ENCODE data around the gene PPTC7. TPM values are rescaled to one million over a fixed set of nuclear protein-coding genes. Genes with fewer than 3 reads are reported as not detected.
"Not testable (repeated sequence)": the region's sequence is repeated elsewhere in the genome, so short reads cannot be mapped to it uniquely, and the experiment has no call there.

Gene PPTC7
- polyA plus RNA-seq, 1 experiment, result 11.4 TPM

GRCh38 chr12:110546339-110546738, 36.8 kb downstream of the PPTC7 start:
- Histone ChIP-seq H3K27ac (ENCODE audit: low read depth, low read length) (no peak overlapping the region), H3K27me3 (ENCODE audit: control insufficient read depth, insufficient read depth, low read length) (no peaks in the 10 kb centered on the region), H3K4me3 (ENCODE audit: low read depth, low read length) (no peak overlapping the region), H3K9me3 (ENCODE audit: control insufficient read depth, insufficient read depth, low read length) (no peaks in the 10 kb centered on the region)
- ChIA-PET CTCF (no interaction called here), POLR2A (interaction anchor here (0.6 to 1.0 kb wide), 2 partner anchors 10 to 78 kb away, joined by 3 read pairs; partner anchors contain the start of genes FAM216A and GPN3)
- TF ChIP-seq CTCF (IDR thresholded peaks at IDR 0.05; ENCODE audit: low read depth, low read length), result no peak
- peak; percentile 61 for DNase-seq (ENCODE audit: low read depth, low spot score)

GRCh38 chr12:110545812-110546211, 37.3 kb downstream of the PPTC7 start:
- Histone ChIP-seq H3K27ac (ENCODE audit: low read depth, low read length) (peak overlapping the region; percentile 63), H3K4me3 (ENCODE audit: low read depth, low read length) (no peak overlapping the region), H3K9me3 (ENCODE audit: control insufficient read depth, insufficient read depth, low read length) (no peaks in the 10 kb centered on the region), H3K27me3 (ENCODE audit: control insufficient read depth, insufficient read depth, low read length) (no peaks in the 10 kb centered on the region)
- ChIA-PET CTCF (no interaction called here), POLR2A (interaction anchor here (1.0 kb wide), 1 partner anchor 77 kb away, joined by 3 read pairs; the partner anchor contains the start of genes FAM216A and GPN3)
- TF ChIP-seq CTCF (IDR thresholded peaks at IDR 0.05; ENCODE audit: low read depth, low read length), result no peak
- no peak for DNase-seq (ENCODE audit: low read depth, low spot score)

- H3K4me3 ChIP-seq (ENCODE audit: low read depth, low read length); H3K9me3 ChIP-seq (ENCODE audit: control insufficient read depth, insufficient read depth, low read length); CTCF ChIA-PET; POLR2A ChIA-PET; H3K27me3 ChIP-seq (ENCODE audit: control insufficient read depth, insufficient read depth, low read length): not testable (repeated sequence)
- DNase-seq (ENCODE audit: low read depth, low spot score), result peak; percentile 62
- peak overlapping the region; percentile 81 for H3K27ac ChIP-seq (ENCODE audit: low read depth, low read length)
Measured at GRCh38 chr12:110545259-110545658, 37.9 kb downstream of the PPTC7 start.

GRCh38 chr12:110543965-110544364, 39.2 kb downstream of the PPTC7 start:
- ChIA-PET POLR2A (interaction anchor here (0.9 kb wide), 1 partner anchor 10 kb away, joined by 3 read pairs; no protein-coding TSS in a partner anchor), CTCF (interaction anchor here (0.6 to 1.4 kb wide), 5 partner anchors 8 to 94 kb away, joined by 3 to 5 read pairs (median 4); partner anchors contain the start of gene ARPC3)
- DNase-seq (ENCODE audit: low read depth, low spot score), result no peak
- Histone ChIP-seq H3K27ac (ENCODE audit: low read depth, low read length) (peak overlapping the region; percentile 31), H3K27me3 (ENCODE audit: control insufficient read depth, insufficient read depth, low read length) (no peaks in the 10 kb centered on the region), H3K4me3 (ENCODE audit: low read depth, low read length) (no peak overlapping the region), H3K9me3 (ENCODE audit: control insufficient read depth, insufficient read depth, low read length) (no peaks in the 10 kb centered on the region)
- no peak for TF ChIP-seq CTCF (IDR thresholded peaks at IDR 0.05; ENCODE audit: low read depth, low read length)

- DNase-seq (ENCODE audit: low read depth, low spot score), result no peak
- CTCF ChIA-PET, result interaction anchor here (0.6 to 1.4 kb wide), 5 partner anchors 9 to 94 kb away, joined by 3 to 5 read pairs (median 4); partner anchors contain the start of gene ARPC3
- Histone ChIP-seq H3K27ac (ENCODE audit: low read depth, low read length) (peak overlapping the region; percentile 31), H3K4me3 (ENCODE audit: low read depth, low read length) (no peak overlapping the region), H3K9me3 (ENCODE audit: control insufficient read depth, insufficient read depth, low read length) (no peaks in the 10 kb centered on the region), H3K27me3 (ENCODE audit: control insufficient read depth, insufficient read depth, low read length) (no peaks in the 10 kb centered on the region)
- TF ChIP-seq CTCF (IDR thresholded peaks at IDR 0.05; ENCODE audit: low read depth, low read length), result no peak
- POLR2A ChIA-PET, result interaction anchor here (0.6 to 0.9 kb wide), 2 partner anchors 9 to 789 kb away, joined by 3 to 9 read pairs; no protein-coding TSS in a partner anchor
Measured at GRCh38 chr12:110543252-110543959, 39.7 kb downstream of the PPTC7 start.

Measured in AG04450 (cell line).